DMS79 (cell line): ENCODE results near the gene GPR84.

Experiments
- DNase-seq: peaks from one replicate; lab custom pipeline; 2025; lab: John Stamatoyannopoulos, UW

GPR84 gene

DNA sequence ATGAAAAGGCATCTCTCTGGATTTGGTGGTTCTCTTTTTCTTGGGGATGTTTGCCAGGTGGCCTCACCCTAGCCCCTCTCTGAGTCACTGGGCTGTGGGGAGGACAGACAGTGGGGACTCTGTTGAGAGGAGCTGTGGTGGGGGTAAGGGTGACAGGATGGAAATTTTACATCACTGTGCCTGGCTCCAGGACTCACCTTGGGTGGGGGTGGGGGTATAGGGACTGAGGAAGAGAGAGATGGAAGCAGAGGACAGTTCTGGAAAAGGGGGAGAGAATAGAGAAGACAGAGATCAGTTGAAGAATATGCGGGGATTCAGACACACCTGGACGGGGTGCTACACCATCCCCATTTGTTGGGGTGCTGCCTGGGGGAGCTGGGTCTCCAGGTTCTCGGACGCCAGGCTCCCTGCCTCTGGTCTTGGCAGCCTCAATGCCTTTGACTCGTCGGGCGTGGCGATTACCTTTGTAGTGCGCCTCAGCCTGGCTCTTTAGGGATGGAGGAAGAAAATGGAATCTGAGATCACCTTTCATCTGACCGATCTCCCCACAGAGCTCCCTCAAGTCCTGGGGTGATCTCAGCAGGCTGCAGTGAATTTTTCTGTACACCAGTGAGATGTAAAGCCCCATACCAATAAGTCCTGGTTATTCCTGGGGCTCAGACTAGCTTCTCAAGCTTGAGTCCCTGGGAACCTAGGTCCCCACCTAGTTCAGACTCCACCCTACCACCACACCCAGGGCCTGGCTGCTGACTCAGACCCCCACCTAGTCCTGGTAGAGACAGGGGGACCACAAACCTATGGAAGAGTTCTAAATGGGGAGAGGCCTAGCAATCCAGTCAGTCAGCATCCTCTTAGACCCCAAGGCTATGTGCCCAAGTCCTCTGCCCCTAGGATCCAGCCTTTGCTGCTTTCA is 9.6 kb upstream of the GPR84 start:
- no peak for DNase-seq

DNA sequence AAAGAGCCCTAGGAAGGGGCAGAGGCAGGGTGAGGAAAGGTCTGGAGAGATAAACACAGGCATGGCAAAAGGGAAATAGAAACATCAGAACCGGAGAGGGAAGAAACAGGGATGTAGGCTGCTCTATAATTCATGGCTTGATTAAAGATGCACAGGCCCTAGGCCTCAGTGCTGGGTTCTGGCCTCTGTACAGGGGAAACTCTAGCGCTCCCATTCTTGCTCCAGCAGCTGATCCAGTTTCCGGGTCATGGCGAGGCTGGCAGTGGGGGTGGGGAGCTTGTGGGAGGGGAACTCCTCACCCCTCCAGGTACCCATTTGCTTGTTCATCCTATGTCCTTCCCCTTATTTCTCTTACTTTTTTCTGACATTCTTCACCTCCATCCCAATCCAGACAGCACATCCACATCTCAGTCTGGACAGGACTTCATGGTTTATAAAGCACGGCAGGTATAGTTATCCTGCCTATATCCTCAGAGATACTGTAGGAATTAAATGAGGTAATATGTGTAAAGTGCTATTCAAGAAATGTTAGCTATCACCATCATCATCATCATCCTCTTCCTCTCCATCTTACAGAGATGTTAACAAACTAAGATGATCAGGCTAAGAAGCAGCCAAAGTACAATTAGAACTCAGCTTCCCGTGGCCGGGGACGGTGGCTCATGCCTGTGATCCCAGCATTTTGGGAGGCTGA is 8.0 kb upstream of the GPR84 start:
- DNase-seq = no peak

DNA sequence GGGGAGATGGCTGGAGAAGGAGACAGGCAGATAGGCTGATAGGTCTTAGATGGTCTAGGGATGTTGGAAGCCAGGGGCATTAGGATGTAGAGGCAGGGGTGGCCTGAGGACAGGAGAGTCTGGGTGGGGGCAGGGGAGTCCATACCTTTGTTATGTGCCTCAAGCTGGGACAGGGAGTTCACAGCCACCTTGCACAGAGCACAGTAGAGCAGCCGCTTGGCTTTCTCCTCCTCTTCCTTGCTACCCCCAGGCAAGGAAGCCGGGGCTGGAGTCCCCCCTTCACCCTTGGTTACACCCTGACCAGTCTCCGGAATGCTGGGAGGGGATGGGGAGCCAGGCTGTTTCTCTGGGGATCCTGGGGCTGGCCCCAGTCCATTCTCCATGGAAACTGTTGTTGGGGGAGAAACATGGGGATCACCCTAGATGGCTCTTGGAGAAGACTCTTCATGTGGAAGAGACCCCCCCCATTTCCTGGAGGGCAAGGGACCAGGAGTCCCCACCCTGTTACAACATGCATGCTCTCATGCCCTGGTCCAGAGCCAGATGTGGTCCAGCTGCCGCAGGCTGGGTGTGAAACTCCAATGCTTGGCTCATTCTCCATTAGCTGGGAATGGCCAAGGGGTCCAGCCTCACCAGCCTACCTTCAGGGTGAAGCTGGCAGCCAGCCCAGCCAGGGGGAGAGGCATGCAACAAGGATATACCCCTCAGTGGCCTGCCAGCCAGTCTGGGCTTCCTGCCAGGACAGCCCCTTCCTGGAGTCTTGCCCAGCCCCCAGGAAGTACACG is 7.2 kb upstream of the GPR84 start:
- peak; percentile 82 for DNase-seq

DNA sequence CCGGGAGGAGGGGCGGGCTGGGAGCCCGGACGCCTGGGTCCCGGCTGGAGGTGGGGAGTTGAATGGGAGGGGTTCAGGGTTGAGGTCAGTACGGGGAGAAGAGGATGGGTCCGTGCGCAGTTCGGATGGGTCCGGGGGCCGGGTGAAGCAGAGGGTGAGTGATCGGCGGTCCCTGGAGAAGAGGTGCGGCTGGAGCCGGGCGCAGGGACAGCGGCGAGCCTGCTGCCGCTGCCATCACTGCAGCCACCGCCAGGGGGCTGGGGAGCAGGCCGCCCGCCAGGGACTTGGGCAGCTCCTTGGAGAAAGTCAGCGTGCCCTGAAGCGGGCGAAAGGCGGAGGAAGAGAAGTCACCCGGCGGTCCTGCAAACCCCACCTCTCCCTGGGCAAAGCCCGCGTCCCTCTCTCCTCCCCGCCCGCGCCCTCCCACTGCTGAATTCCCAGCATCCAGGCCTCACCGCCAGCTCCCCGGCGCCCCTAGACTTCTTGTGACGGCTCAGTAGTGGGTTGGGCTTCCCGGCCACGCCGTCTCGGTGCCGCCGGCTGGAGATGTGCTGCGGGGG is 6.0 kb upstream of the GPR84 start:
- no peak for DNase-seq

DNA sequence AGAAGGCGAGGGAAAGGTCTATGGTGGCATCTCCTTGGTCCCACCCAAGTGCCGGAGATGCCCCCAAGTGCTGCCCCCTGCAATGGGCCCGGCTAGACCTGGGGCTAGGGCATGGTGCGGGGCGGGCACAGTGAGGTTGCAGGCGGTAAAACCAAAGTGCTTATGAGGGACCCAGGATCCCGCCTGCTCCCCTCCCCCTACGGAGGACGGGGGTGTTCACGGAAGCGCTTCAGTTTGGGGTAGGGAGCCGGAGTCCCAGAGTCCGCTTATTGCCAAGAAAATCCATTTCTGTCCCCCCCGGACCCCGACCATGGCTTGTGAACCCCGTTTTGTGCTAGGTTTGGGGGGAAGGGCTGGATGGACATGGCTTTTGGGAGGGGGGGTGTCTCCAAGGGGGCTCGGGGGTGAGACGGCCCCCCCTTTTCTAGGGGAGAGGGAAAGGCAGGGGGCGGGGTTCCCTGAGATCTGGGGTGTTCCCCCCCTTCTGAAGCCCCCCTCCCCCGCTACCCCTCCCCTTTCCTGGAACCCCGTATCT is 5.4 kb upstream of the GPR84 start:
- no peak for DNase-seq

DNA sequence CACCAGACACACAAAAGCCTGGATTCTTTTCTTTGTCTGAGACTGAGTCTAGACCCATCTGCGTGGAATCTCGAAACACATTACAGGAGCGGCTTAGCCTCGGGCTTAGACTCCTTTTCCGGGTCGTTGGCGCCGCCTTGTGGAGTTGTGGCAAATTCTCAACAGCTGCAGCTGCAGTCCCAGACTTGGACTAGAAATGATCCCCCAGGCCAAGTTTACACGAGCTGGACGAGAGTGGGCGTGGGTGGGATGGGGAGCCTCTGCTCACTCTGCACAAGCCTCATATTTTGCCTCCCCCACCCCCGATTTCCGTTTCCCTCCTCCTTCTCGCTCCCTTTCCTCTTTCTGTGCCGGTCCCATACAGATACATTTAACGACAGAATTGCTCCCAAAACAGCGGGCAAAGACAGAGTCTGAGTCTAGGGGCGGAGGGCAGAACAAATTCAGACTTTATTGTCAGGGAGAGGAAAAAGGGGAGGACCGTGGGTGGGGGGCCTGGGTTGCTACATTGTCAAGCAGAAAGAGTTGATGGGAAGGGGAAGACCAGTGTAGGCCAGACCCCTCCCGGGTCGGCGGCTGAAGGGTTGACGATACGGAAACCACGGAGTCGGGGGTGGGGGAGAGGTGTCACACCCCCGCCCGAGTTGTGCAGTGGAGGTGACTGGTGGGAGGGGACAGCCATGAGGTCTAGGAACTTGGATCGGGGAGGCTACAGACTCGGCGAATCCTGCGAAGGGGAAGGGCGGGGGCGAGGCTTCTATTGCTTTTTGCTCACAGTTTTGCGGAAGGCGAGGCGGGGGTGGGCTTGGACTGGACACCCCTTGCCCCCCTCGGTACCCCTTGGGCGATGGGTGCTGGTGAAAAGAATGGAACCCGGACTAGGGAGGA is 4.7 kb upstream of the GPR84 start:
- no peak for DNase-seq

DNA sequence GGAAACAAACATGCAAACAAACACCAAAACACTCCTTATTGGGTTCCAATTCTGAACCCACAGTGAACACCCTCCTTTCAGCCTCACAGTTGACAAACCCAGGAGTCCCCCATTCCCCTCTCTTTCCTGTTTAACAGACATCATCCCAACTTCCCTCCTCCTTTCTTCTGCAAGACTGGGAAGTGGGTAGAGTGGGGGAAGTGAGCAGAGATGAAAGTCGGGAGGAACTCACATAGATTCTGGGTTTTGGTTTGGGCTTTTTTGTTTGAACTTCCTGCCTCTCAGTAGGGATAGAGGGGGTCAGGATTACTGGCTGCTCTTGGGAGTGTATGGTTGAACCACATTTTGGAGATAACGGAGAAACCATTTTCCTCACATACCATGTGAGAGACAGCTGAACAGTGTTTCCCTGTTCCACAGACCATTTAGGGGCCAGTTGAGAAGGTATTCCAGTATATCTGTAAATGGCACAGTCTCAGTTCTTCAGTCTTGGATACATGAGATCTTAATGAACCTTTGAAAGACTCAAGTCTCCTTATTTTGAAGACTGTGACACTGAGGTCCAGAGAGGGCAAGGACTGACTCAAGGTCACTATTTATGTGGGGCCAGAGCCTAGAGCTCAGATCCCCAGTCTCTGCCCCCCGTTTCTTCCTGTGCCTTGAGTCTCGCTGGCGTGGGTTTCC is 3.9 kb upstream of the GPR84 start:
- DNase-seq = no peak

DNA sequence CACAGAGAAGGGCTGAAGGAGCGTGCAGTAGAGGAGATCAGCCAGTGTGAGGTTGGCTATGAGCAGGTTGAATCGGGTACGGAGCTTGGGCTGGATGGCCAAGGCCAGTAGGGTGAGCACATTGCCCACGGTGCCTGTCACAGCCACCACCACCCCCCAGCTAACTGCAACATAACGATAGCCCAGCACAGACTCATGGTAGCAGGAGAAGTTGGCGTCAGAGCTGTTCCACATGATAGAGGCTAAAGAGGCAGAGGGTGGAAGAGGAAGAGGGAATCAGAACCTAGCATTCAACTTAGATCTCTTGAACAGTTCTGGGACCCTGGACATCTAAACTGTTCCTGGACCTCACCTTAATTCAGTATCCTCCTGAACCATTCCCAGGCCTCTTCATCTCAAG is 668 bp downstream of the GPR84 start:
- DNase-seq = no peak

DNA sequence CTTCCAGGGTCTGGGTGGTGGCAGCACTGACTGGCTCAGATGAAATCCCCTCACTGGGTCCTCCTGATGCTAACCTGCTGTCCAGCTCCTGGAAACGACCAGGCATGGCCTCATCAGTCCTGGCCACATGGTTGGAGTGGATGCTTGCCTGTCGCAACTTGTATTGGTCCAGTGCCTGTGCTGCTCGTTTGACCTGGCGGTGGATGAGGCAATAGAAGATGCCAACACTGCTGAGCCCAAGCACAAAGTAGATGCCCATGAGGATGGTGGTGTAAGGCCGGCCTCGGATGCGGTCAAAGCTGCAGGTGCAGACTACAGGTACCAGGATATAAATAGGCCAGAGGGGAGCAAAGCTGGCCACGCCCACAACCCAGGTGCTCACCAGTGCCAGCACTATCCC is 1.2 kb downstream of the GPR84 start:
- no peak for DNase-seq

DNA sequence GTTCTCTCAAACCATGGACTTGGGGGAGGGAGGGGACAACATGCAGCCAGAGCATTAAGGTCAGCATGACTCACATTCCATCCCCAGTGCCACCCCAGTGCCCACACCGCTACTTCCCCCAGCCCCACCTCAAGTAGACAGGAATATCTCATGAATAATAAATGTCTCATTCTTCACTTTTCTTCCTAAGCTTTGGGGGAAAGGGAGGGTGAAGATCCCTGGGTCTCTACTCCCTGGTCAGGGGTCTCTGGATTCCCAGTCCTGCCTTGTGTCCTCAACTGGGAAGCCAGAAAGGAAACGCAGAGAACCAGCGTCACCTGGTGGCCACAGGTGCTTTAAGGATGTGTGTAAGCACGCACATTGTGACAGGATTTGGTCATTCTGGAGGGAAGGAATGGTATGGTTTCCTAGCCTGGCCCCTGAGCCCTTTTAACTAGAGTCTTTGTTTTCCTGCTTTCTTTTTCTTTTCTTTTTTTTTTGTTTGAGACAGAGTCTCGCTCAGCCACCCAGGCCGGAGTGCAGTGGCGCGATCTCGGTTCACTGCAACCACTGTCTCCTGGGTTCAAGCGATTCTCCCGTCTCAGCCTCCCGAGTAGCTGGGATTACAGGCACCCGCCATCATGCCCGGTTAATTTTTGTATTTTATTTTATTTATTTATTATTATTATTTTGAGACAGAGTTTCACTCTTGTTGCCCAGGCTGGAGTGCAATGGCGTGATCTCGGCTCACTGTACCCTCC is 3.4 kb downstream of the GPR84 start:
- peak; percentile 12 for DNase-seq

DNA sequence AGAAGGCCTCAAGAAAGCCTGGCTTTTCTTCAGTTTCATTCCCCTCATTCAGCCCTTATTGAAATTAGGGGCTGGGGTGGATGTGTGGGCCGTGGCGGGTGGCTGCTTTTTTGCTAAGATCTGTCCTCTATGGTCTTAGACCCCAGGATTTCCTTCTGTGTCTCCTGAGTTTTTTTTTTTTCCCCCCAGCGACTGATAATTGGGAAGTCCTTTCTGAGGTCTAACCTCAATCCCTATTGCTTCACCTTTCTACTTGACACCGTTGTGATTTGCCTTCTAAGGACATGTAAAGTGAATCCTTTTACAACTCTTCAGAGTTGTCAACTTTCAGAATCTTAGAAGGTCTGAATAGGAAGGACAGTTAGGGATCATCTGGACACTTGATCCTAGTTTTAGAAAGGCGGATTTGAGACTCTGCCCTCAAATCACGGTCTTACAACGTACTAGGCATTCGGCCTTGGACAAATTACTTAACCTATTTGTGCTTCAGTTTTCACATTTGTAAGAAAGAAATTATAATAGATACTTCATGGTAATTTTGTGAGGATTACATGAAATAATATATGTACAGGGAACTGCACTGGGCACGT is 4.4 kb downstream of the GPR84 start:
- DNase-seq = no peak

DNA sequence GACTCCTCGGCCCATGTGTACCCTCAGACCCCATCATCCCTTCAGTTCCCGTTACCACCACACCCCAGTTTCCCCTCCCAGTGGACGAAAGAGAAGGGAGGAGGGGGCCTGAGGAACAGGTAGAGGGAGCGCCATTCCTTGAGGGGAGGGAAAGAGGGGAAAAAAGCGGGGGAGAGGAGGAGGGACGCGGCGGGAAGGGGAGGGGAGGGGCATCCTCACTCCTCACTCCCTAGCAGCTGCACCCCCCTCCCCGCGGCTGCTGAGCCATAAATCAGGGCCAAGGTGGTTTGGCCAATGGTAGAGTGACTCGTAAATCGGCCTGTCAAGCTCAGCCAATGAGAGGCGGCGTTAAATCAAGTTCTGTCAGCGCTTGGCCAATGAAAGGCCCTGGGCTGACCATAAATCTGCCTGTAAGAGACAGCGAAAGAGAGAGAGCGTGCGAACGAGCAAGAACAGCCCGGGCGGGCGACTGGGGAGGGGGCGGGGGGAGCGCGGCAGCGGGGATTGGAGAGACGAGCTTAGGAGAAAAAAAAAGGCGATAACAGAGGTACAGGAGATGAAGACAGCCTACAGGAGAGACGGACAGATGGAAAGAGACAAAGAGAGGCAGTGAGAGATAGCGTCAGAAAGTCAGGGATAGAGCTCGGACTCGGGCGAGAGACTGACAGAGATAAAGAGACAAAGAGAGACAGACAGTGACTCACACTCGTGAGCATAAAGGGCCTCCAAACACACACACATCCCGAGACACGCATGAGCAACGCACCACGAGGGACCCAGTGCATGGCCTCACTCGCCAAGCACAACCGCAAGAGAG is 5.1 kb downstream of the GPR84 start:
- DNase-seq = peak; percentile 91

DNA sequence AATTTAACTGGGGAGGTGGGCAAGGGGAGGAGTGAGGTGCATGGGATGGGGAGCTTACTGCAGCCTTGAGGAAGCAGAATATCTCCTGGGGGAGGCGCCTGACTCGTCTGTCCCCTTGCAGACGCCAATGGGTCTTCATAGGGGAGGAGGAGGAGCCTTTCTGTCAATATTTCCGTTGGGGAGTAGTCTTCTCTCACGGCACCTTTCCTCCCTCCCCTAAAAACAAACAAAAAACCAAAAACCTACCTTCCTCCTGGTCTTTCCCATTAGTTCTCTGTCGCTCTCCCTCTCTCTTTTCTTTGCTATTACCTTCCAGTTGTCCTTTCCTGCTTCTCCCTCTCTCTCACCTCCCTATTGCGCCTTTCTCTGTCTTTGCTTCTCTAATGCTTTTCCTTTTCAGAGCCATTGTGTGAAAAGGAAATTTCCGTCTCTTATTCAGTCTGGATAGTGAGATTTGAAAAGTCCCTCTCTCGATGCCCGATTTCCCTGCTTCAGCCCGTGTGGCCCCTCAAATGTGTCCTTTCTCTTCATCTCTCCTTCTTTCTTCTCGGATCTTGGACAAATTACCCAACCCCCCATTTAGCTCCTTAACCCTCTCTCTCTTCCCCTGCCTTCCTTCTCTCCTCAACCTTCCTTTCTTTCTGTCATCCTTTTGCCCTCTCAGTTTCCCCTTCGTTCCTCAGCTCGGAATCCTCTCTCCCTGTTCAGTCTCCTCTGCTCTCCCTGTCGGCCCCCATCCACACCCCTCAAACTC is 5.9 kb downstream of the GPR84 start:
- DNase-seq = no peak

DNA sequence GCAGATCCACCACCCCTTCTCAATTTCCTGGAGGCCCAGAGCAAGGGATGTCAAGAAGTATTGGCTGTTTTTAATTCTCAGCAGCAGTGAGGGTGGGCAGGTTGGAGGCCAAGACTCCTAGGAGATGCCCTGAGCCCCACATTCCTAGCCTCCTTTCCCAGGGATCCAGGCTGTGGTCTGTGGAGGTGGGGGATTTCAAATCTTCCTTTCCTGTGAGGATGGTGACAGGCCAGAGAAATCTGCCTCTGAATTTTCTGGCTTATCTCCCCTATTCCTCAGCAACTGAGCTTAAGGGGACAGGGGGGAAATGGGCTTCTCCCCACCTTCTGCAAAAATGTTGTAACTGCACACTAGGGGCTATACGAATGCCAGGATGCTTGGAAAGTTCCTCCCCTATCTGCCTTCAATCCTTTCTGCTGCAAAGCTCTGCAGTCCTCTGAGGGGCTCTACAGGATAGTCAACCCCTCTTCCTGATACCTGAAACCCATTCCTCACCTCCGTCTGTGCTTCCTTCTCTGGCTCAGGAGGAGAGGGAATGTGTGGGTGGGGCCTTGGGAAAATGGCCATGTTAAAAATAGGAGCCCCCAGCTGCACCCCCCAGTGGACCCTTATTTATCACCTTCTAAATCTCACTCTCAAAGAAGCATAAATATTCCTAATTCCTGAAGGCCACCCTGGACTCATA is 6.6 kb downstream of the GPR84 start:
- DNase-seq = no peak

DNA sequence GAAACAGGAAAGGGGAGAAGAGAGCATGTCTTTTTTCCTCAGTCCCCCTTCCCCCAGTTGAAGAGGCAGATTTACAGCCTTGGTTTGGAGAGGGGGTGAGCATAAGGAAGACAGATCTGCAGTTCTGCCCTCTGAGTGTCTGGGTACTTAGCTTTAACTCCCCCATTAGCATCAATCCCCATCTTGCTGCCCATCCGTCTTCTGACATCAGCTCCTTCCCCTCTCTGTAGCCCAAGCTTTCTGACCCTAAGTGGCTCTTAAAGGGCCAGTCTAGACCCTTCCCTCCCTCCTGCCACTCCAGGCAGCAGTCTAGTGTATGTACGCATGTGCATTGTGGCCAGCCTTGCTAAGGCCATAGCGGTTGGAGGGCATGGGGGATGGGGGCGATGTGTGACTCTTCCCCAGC is 7.3 kb downstream of the GPR84 start:
- DNase-seq = no peak

DNA sequence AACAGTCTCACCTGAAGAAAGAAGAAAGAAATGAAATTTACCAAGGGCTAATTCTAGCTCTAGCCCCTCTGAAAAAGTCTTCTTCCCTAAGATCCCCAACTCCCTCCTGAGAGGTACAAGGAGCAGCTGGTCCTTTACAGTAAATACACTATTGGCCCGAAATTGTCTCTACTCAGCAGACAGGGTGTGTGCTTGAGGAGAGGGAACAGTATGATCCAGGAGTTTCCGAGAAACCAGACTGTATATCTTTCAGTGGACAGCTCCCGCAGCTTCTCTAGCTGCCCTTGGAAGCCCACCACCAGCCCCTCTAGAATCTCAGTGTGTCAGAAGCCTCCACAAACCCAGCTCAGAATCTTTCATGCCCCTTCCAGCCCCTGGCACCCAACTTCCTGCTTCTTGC is 8.1 kb downstream of the GPR84 start:
- DNase-seq = no peak
